Fibroblast of skin of left biceps (primary cell): ENCODE results near the gene WASF1.
"Not testable (repeated sequence)": the region's sequence is repeated elsewhere in the genome, so short reads cannot be mapped to it uniquely, and the experiment has no call there.

Source experiments
- DNase-seq, 2 experiments: peaks; one replicate each; pipeline ENCODE4 v3.0.0-alpha.2; 2013; ENCODE audit warnings: low read depth in 2 of 2

Gene WASF1

DNA sequence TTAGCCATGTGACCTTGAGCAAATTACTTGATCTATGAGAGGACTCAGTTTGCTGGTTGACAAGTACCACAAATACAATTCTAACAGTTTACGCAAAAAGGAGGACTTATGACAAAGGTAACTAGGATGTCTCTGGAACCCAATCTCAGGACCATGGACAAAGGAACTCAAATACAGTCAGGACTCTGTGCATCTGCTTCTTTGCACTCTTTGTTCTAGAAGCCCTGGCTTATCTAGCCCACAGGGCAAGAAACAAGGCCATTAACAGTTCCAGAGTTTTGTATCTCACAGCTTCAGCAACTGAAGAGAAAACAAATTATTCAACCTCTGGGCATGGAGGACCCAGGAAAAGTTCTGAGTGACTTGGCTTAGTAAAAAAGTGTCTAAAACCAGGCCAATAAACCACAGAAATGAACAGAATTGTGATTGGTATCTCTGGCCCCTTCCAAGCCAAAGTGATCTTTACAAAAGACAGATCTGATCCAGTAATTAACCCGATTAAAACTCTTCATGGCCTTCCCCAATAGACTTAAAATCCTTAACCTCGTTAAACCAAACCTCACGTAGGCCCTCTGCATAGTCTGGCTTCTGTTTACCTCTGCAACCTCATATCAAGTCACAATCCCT, 5.9 kb downstream of the WASF1 start:
- DNase-seq = no peak

DNA sequence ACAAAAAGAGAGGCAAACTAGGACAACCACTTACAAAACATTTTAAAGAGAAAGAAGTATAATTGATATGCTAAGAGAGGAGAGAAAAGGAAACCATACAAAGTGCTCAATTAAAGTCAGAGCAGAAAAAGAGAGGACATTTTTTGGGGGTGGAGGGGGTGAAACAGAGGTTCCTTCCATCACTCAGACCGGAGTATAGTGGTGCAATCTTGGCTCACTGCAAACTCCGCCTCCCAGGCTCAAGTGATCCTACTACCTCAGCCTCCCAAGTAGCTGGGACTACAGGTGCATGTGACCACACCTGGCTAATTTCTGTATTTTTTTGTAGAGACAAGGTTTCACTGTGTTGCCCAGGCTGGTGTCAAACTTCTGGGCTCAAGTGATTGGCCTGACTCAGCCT, 9.4 kb downstream of the WASF1 start:
- no peak for DNase-seq

DNA sequence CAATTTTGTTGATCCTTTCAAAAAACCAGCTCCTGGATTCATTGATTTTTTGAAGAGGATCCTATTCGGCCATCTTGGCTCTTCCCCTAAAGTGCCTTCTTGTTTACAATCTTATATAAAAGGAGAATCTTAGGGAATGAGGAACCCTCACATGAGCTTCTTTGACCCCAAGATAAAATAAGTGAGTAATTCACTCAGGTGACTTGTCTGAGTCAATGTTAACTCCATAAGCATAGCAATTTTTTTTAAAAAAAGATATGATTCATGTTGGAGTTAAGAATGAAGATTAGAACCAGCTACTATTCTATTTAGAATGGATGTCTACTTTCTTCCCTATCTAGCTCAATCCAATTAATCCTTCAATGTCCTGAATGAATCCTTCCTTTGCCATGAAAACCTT, 21.0 kb downstream of the WASF1 start:
- DNase-seq = no peak

DNA sequence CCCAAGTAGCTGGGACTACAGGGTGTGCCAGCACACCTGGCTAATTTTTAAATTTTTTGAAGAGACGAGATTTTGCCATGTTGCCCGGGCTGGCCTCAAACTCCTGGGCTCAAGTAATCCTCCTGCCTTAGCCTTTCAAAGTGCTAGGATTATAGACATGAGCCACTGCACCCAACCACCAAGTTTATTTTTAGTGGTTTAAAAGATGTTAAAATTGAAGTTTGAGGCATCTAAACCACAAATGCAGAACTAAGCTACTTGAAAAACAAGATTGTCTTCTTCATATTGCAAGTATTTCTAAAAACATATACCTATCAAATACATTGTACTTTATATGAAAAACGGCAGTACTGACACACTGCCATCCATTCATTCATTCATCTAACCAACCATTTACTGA, 31.6 kb downstream of the WASF1 start:
- DNase-seq = no peak

DNA sequence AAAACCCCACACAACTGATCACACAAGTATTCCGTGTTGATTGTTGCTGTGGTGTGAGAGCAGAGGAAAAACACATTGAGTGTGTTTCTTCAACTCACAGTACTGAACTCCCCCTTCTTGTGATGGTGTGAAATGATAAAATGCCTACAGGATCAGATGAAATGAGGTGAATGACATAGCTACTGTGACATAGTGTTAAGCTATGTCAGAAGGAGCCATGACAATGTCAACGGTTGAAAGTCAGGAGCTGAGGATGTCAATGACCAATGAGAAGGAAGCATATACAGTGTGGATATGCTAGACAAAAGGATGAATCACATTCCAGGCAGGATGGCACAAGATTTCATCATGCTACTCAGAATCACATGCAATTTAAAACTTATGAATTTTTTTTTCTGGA, 38.8 kb downstream of the WASF1 start:
- peak; percentile 37 to 50 for DNase-seq

DNA sequence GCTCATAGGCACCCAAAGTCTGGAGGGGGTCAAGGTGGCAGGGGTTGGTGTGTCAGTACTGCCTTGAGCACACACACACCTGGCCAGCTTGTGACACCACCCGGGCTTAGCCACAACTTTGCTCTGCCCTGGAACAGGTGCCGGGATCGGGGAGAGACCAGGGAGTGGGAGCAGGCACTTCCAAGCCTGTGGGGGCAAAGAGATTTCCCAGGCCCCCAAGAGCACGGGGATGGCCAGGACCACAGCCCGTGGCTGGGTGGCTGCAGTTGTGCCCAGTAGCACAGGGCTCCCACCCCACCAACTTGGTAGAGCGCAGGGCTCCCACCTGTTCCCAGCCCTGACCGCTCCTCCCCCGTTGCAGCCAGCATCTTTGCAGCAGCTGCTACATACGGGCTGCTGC, 40.4 kb downstream of the WASF1 start:
- DNase-seq = no peak

DNA sequence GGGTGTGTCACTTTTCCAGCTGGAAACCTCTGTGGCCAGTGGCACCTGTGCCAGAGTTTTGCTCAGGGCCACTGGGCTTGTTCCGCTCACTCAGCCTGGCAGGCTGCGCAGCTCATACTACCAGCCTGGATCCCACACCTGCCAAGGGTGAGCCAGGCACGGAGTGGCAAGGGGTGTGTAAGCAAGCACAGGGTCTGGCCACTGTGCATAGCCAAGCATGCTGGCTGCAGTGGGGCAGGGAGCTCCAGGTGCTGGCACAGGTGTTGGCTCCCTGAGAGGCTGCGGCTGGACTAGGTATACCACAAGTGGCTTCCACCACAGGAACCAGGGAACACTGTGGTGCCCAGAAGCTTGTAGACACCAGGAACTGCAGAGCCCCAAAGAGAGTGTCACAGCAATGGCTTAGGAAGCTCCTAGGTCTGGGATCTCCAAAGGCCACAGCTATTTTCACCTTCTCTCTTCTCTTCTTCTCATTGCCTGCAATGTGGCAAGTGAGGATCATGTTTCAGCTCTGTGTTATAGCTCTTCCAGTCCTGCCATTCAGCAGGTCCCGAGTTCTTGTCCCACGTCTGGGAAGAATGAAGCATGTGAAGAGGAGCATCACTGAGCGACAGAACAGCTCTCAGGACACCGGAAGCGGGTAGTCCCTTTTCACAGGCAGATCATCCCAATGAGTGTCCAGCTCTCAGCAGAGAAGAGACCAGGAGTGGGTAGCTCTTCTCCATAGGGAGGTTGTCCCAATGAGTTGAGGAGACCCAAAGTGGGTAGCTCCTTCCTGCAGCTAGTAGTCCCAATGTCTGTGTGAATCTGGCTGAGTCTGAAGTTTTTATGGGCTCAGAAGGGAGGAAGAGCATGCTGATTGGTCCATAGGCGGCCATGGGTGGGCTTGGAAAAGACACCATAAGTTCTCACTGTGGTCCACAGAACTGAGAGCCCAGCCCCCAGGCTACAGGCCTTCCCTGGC, 41.3 kb downstream of the WASF1 start:
- no peak for DNase-seq

DNA sequence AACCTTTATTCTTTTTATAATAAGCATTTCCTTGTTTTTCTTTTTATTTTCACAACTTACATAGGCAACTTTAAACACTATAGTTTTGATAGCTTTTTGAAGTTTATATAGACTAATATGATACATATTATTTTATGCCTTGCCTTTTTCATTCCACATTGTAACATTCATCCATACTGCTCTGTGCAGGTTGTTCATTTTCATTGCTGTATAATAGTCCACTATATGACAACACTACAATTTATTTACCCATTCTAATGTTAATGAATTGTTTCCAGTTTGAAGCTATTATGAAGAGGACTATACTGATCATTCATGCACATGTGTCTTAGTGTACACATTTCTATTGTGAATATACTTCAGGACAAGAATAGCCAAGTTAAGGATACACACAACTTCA, 49.1 kb downstream of the WASF1 start:
- no peak for DNase-seq

DNA sequence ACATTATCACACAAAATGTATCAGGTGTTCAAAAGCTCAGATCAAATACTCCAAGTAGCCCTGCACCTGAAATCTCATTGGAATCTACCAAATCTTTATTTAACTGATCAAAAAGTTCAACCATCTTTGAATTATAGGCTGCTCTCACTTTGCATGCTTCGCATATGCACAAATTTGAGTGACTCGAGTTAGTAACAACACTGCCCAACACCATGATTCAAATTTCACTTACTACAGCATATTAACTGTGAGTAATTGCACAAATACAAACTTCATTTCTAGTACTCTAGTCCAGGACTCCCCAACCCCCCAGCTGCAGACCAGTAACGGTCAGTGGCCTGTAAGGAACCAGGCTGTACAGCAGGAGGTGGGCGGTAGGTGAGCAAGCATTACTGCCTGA, 51.1 kb downstream of the WASF1 start:
- DNase-seq = no peak

DNA sequence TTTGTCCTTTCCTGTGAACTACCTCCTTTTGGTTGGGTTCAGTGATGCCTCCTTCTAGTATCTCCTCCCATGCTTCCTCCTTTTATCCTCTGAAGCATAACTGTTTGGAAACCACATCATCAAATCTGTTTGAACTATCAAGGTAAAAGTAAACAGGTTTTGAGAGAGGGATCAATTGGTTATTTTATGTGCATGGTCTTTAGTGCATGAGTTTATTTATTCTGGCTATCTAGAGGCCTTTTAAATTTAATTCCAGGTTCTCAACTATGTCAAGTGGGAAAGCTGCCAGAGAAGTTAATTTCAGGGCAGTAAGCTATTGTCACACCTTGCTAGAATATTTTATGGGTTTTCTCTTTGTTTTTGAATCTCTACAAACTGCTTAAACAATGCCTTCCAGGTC, 54.1 kb downstream of the WASF1 start:
- DNase-seq = no peak

DNA sequence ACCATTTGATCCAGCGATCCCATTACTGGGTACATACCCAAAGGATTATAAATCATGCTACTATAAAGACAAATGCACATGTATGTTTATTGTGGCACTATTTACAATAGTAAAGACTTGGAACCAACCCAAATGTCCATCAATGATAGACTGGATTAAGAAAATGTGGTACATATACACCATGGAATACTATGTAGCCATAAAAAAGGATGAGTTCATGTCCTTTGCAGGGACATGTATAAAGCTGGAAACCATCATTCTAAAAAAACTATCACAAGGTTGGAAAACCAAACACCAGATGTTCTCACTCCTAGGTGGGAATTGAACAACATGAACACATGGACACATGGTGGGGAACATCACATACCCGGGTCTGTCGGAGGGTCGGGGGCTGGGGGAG, 57.8 kb downstream of the WASF1 start:
- DNase-seq = not testable (repeated sequence)

DNA sequence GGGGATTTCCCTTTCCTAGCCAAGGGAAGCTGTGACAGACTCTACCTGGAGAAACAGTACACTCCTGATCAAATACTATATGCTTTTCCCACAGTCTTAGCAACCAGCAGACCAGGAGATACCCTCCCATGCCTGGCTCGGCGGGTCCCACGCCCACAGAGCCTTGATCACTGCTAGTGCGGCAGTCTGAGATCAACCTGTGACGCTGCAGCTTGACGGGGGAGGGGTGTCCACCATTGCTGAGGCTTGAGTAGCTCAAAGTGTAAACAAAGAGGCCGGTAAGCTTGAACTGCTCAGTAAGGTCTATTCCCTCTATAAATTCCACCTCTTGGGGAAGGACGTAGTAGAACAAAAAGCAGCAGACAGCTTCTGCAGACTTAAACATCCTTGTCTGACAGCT, 63.2 kb downstream of the WASF1 start:
- DNase-seq = no peak

DNA sequence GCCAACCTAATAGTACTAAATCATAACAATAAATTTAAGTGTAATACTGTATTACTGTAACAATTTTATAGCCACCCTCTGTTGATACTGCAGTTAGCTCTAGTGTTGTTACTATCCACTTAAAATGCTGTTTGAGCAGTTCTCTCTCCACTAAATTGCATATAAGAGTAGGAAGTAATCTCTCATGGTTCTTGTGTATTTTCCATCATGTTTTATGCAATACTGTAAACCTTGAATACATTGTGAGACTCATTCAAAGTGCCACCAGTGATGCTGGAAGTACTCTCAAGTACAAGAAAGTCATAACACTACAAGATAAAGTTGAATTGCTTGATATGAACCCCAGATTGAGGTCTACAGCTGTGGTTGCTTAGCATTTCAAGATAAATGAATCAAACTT, 65.5 kb downstream of the WASF1 start:
- no peak for DNase-seq

DNA sequence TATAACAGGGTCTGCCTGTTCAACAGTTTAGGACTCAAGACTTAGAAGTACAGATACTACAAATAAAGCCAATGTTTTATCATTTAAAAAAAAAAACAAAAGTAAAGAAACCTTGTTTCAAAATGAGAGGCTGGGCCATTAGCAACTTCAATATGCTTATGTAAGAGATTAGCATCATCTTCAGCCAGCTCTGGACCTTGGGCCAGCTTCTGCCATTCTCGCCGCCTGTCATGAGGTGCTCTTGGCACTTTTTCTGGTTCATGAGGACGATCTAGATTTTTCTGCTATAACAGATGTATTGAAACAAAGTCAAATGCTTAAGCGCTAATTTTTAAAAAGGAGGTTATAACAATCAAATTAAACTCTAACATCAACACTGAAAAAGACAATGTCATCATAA, 74.2 kb downstream of the WASF1 start:
- DNase-seq = no peak

DNA sequence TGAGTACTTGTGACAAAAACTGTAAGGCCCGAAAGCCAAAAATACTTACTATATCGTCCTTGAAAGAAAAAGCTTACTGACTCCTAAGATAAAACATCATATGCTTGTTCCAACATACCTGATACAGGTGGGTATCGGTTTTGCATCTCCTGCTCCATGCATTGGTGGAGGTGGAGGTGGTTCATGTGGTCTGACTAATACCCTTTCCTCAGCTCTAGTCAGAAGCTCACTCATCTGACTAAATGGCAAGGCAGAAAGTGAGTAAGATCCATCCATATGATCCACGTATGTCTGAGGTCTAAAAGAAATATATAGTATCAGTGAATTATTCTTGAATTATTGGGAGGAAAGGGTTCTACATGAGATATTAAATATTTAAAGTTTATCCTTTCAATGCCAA, 76.2 kb downstream of the WASF1 start:
- DNase-seq = no peak

DNA sequence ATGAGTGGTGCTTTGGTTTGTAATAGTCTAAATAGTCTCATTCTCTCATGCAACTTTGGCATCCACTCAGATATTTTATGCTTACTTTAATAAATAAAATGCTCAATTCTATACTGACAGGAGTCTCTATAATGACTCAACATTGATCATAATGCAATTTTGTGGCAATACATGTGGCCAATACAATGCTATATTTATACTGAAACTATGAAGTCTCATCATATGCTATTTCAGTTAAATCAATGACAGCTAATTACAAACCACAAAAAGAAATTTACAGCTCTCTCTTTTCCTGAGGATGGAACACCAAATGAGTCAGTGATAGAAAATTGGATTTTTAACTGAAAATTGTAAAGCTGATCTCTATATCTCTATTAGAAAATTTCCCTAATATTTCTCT, 77.1 kb downstream of the WASF1 start:
- DNase-seq = peak; percentile 9 to 21

DNA sequence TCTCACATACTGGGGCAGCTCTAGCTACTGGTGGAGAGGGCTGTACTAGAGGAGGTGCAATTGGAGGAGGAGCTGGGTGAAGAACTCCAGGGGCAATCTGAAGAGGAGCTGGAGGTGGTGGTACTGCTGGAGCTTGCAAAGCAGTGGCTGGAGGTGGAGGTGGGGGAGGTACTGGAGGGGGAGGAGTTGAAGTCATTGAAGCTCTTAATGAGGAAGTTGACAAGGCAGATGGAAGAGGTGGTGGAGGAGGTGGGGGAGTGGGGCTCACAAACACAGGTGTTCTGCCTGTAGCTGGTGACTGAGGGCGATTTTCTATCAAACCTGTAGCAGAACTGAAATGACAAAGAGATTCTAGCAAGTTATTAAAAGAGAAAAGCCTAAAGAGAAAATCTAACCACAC, 77.6 kb downstream of the WASF1 start:
- DNase-seq = no peak

DNA sequence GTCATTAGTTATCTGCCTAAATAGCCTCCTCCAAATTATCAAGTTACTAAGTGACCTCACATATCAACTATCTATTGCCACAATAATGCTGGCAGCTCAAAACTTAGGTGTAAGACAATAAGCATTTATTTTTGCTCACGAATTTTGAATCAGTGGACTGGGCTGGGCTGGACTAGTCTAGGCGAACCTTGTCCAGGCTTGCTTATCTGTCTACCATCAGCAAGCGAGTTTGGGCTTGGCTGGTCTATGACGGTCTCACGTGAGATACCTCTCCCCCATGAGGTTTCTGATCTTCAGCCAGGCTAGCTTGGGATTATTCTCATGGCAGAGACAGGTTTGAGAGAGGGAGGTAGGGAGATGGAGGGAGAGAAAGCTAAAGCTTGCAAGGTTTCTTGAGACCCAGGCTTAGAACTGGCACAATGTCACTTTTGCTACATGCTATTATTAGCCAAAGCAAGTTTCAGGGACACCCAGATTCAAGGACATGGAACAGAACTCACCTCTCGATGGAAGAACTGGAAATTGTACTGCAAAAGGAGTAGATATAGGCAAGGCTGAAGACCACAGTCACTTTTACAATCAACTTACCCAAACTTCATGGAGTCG, 80.9 kb downstream of the WASF1 start:
- no peak for DNase-seq

DNA sequence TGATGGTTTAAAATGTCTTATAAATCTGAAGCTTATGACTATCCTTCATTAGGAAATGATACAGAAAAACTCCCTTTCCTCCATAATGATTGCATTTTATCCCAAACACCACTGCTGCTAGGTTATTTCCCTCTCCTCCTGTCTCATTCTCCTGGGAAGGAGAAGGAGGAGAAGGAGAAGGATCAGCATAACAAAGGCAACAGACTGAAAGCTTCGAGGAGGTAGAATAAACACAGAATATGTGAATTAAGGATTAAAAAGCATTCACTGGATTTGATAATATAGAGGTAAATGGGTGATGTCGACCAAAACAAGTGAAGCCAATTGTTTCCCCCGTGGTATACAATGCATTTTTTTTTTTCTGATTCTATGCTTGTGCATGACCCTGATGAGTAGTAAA, 82.0 kb downstream of the WASF1 start:
- no peak for DNase-seq

DNA sequence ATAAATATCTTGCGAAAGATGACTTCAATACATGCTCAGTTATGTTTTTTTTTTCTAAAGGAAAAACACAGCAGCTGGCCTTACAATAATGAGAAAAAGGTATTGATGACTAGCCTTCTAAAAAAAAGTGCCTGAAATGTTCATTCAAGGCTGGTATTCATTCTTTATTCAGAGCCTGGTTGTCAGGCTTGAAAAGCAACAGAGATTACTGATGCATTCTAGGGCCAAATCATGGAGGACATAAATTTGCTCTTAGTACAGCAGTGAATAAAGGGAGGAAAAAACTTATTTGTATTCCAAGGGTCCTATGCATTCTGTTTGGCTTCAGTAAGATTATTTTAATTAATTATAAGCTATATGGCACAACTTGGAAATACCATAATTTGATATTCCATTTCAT, 83.5 kb downstream of the WASF1 start:
- no peak for DNase-seq

DNA sequence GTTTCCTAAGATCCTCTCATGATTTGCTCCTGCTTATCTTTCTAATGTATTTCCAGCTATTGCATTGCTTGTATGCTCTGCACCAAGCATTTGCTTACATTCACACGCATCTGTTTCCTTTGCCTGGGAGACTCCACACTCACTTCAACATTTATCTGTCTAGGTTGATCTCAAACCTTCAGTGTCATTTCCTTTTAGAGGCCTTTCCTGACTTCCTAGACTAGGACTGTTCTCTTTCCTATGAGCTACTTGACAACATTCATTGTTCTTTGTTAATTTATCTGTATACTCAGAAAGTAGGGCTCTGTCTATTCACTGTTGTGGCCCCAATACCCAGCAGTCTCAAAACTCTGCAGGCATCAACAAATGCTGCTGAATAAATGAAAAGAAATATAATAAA, 84.4 kb downstream of the WASF1 start:
- DNase-seq = no peak

DNA sequence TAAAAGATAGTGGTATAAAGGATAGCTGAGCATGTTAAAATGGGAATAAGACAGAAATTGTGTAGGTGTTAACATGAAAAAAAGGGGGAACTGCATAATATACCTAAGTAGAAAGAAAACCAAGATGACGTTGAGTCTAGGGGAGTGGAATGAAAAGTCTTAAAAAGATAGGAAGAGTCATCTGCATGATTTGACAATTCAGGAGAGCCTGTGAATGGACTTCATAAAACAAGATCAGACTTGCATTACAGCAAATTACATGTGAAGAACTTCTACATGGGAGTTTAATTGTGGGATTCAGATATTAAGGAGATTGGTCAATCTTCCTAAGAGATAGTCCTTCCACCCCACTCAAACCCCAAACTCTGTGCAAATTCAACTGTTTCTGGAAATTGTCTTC, 85.5 kb downstream of the WASF1 start:
- no peak for DNase-seq

DNA sequence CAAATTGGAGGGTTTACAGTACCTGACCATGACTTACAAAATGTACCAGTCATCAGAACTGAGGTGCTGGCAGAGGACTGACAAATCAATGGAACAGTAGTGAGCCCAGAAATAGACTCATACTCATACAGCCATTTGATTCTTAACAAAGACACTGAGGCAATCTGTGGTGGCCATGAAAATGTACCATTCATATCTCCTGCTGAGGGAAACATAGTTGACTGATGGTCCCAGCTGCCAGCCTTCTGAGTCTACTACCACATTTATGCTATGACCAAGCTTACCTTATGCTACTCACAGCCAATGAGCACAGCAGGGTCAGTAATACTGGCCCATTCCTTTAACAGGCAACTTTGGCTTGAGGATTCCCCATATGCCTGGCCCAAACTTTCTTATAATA, 88.6 kb downstream of the WASF1 start:
- no peak for DNase-seq
